Kidney epithelial cell (primary cell): ENCODE measurements around the gene KCNK5. TPM values are rescaled to one million over a fixed set of nuclear protein-coding genes. Genes with fewer than 3 reads are reported as not detected.

Source experiments
- DNase-seq: peaks from one replicate; pipeline ENCODE4 v3.0.0-alpha.2; 2010; ENCODE audit warnings: low read depth
- H3K27me3 ChIP-seq: 2 replicates; pipeline ENCODE4 v1.6.0; 2011; ENCODE audit warnings: low read length; ENCODE audit not compliant: control insufficient read depth, insufficient read depth
- H3K36me3 ChIP-seq: 2 replicates; pipeline ENCODE4 v1.5.1; 2011; ENCODE audit warnings: low read length; ENCODE audit not compliant: control insufficient read depth, insufficient read depth
- H3K4me3 ChIP-seq: 2 replicates; pipeline ENCODE4 v1.5.1; 2011; ENCODE audit warnings: low read depth, mild to moderate bottlenecking, control low read depth, low read length
- CTCF ChIP-seq: IDR thresholded peaks from 2 replicates; pipeline ENCODE4 v1.5.1; 2011; ENCODE audit warnings: mild to moderate bottlenecking, moderate library complexity, low read length, control low read depth, inconsistent platforms; ENCODE audit not compliant: insufficient read depth, poor library complexity, severe bottlenecking
- total RNA-seq: library from RNA; depleted of rRNA; stranded (reverse); fragments of >200 nt; gene quantifications from 2 replicates; pipeline ENCODE4 v1.2.3, GENCODE V29; 2015

KCNK5 gene
- total RNA-seq, 1 donor from 2014 or later = 2.3 TPM

GRCh38 chr6:39177130-39177529 lies 52.1 kb downstream of the KCNK5 start:
- Histone ChIP-seq H3K27me3 (no peaks in the 10 kb centered on the region), H3K36me3 (no peaks in the 10 kb centered on the region), H3K4me3 (no peak overlapping the region)
- TF ChIP-seq CTCF = no peak
- DNase-seq = no peak

- no peak for DNase-seq
- TF ChIP-seq CTCF = no peak
- H3K4me3 ChIP-seq = no peak overlapping the region
- H3K36me3 ChIP-seq = no peaks in the 10 kb centered on the region
- H3K27me3 ChIP-seq = peaks cover 5% of the 10 kb centered on the region
Observed at GRCh38 chr6:39173270-39173669, 56.0 kb downstream of the KCNK5 start.

- H3K27me3 ChIP-seq = peaks cover 9% of the 10 kb centered on the region
- H3K36me3 ChIP-seq = no peaks in the 10 kb centered on the region
- TF ChIP-seq CTCF = no peak
- no peak overlapping the region for H3K4me3 ChIP-seq
- no peak for DNase-seq
Observed at GRCh38 chr6:39172377-39172757, 56.9 kb downstream of the KCNK5 start.

GRCh38 chr6:39171489-39172376 lies 57.5 kb downstream of the KCNK5 start:
- DNase-seq = no peak
- no peak for TF ChIP-seq CTCF
- H3K36me3 ChIP-seq = no peaks in the 10 kb centered on the region
- no peak overlapping the region for H3K4me3 ChIP-seq
- peaks cover 13% of the 10 kb centered on the region for H3K27me3 ChIP-seq

GRCh38 chr6:39170860-39171259 lies 58.4 kb downstream of the KCNK5 start:
- no peak for TF ChIP-seq CTCF
- Histone ChIP-seq H3K4me3 (no peak overlapping the region), H3K27me3 (peaks cover 13% of the 10 kb centered on the region), H3K36me3 (no peaks in the 10 kb centered on the region)
- DNase-seq = no peak

GRCh38 chr6:39170389-39170788 lies 58.9 kb downstream of the KCNK5 start:
- Histone ChIP-seq H3K27me3 (peaks cover 13% of the 10 kb centered on the region), H3K4me3 (no peak overlapping the region), H3K36me3 (no peaks in the 10 kb centered on the region)
- DNase-seq = no peak
- TF ChIP-seq CTCF = no peak
